NCI-H226 (cell line): Measurements from ENCODE around the gene PPP2R3A.
A peak's percentile ranks its signal among the peaks of the same experiment; 100 is the strongest.
"Not testable (repeated sequence)": the region's sequence is repeated elsewhere in the genome, so short reads cannot be mapped to it uniquely, and the experiment has no call there.

ENCODE experiments used
- DNase-seq: peaks from one replicate; pipeline ENCODE4 v3.0.0-alpha.2; 2015

PPP2R3A gene

GRCh38 chr3:136162322-136162721 lies 196.8 kb downstream of the PPP2R3A start:
- no peak for DNase-seq

GRCh38 chr3:136163607-136164006 lies 198.1 kb downstream of the PPP2R3A start:
- not testable (repeated sequence) for DNase-seq

GRCh38 chr3:136166507-136166906 lies 201.0 kb downstream of the PPP2R3A start:
- no peak for DNase-seq

GRCh38 chr3:136168236-136168635 lies 202.7 kb downstream of the PPP2R3A start:
- not testable (repeated sequence) for DNase-seq

GRCh38 chr3:136171097-136171542 lies 205.6 kb downstream of the PPP2R3A start:
- peak; percentile 60 for DNase-seq

GRCh38 chr3:136173939-136174490 lies 208.5 kb downstream of the PPP2R3A start:
- no peak for DNase-seq

- no peak for DNase-seq
These were observed 212.3 kb downstream of the PPP2R3A start for GRCh38 chr3:136177876-136178275.

- no peak for DNase-seq
These were observed 216.2 kb downstream of the PPP2R3A start for GRCh38 chr3:136181741-136182140.

- DNase-seq = no peak
These were observed 219.2 kb downstream of the PPP2R3A start for GRCh38 chr3:136184703-136185102.

- peak; percentile 37 for DNase-seq
These were observed 220.8 kb downstream of the PPP2R3A start for GRCh38 chr3:136186344-136186743.

GRCh38 chr3:136186846-136187245 lies 221.3 kb downstream of the PPP2R3A start:
- DNase-seq = no peak

- no peak for DNase-seq
These were observed 222.3 kb downstream of the PPP2R3A start for GRCh38 chr3:136187868-136188267.

- no peak for DNase-seq
These were observed 223.5 kb downstream of the PPP2R3A start for GRCh38 chr3:136189043-136189442.

GRCh38 chr3:136189859-136190617 lies 224.5 kb downstream of the PPP2R3A start:
- no peak for DNase-seq

GRCh38 chr3:136192195-136192594 lies 226.7 kb downstream of the PPP2R3A start:
- DNase-seq = peak; percentile 37

GRCh38 chr3:136192831-136193230 lies 227.3 kb downstream of the PPP2R3A start:
- no peak for DNase-seq

GRCh38 chr3:136193278-136194054 lies 227.9 kb downstream of the PPP2R3A start:
- no peak for DNase-seq

- DNase-seq = no peak
These were observed 229.1 kb downstream of the PPP2R3A start for GRCh38 chr3:136194409-136195257.

- DNase-seq = peak; percentile 80
These were observed 229.9 kb downstream of the PPP2R3A start for GRCh38 chr3:136195258-136196063.

- no peak for DNase-seq
These were observed 230.5 kb downstream of the PPP2R3A start, which contains the start of gene MSL2 for GRCh38 chr3:136196064-136196400. MSL2 (minus strand) TSS chr3:136196335; CDS start chr3:136195113, 1,222 bp downstream.

- DNase-seq = peak; percentile 100
These were observed 231.1 kb downstream of the PPP2R3A start for GRCh38 chr3:136196401-136197158.
